GM18499 (cell line): ENCODE data around the gene REEP1.
"Not testable (repeated sequence)": the region's sequence is repeated elsewhere in the genome, so short reads cannot be mapped to it uniquely, and the experiment has no call there.

Experiments
- ATAC-seq: cut with Tn5 transposase; IDR thresholded peaks from one replicate; pipeline ENCODE4 v1.9.1; 2021; ENCODE audit warnings: moderate number of reproducible peaks; ENCODE audit not compliant: insufficient read depth, unreplicated experiment

REEP1 gene

DNA sequence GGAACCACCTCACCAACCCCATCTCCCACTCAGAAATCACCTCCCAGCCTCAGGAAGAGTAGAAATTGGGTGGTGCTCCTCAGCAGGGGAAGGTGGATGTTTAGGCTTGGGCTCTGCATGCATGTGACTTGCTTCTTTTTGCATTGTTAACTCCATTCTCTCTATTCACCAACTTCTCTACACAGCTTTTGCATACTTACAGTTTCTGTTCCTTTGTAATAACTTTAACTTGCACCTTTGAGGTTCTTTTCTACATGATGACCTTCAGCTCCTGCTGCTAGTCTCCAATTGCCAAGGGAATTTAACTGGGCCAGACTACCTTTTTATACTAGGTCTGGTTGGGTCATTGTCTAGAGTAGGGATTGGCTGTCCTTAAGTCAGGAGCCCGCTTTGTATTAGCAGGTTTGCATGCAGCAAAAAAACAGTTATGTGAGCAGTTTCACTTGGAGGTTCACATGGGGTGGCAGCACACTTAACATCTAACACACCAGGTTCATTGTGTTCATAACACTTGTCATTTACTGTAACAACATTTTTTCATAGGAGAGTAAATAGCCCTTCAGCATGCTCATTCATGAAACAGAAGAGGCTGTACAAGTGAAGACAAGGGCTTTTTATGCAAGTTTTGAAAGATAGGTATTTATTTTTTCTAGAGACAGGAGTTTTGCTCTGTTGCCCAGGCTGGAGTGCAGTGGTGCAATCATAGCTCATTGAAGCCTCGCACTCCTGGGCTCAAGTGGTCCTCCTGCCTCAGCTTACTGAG is 126.2 kb downstream of the REEP1 start:
- no peak for ATAC-seq

DNA sequence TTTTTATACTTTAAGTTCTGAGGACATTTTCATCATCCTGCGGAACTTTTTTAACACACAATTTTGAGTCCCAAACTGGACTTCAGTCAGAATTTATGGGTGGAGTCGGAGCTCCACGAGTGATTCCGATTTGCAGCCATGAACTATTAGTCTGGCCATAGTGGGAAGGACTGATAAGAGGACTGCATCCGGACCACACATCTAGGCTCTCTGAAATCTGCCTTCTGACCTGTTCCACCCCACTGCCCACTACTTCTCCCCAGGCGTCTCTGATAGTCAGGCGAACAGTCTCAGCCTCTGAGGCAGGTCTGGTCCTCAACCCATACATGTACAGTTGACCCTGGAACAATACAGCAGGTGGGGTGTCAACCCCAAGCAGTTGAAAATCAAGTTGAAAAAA is 133.0 kb downstream of the REEP1 start:
- ATAC-seq, result no peak

- no peak for ATAC-seq
Measured at GRCh38 chr2:86203614-86204013, 133.8 kb downstream of the REEP1 start.

DNA sequence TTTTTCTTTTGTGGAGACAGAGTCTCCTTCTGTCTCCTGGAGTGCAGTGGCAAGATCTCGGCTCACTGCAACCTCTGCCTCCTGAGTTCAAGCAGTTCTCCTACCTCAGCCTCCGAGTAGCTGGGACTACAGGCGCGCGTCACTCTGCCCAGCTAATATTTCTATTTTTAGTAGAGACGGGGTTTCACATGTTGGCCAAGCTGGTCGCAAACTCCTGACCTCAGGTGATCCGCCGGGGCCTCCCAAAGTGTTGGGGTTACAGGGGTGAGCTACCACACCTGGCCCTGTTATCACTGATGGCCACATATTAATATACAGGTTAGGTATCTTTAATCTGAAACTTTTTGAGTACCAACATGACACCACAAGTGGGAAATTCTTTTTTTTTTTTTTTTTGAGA is 134.7 kb downstream of the REEP1 start:
- no peak for ATAC-seq

GRCh38 chr2:86202336-86202692 is 135.1 kb downstream of the REEP1 start:
- ATAC-seq, result no peak

DNA sequence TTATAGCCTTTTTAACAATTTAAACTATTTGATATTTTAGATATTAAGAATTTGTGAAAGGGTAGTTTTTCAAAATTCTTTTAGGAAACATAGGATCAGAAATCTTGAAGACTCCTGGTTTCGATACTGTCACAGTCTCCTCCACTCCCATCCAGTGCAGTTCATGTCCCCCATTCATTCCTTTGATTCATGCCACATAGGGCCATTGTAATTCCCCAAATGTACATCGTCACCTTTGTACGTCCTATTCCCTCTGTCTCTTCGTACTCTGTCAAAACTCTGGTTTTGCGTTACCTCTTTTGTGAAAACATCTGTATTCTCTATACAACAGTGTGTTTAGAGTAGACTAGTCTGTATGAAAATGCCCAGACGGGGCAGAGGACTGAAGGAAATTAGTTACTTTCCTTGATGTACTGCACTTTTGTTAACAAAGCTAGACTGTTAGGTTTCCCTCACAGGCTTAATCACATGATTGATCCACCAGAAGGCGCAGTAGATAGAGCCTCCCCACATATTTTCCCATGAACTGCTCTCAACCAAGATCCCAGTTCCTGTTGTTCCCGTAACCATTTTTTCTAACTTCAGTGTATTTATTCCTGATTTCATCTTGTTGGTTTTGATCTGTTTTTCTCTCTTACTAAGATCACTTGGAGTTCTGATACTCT is 135.6 kb downstream of the REEP1 start:
- ATAC-seq, result no peak

GRCh38 chr2:86200564-86200963 is 136.9 kb downstream of the REEP1 start:
- ATAC-seq, result not testable (repeated sequence)

- no peak for ATAC-seq
Measured at GRCh38 chr2:86199834-86200177, 137.6 kb downstream of the REEP1 start.

- no peak for ATAC-seq
Measured at GRCh38 chr2:86195808-86196387, 141.5 kb downstream of the REEP1 start.

DNA sequence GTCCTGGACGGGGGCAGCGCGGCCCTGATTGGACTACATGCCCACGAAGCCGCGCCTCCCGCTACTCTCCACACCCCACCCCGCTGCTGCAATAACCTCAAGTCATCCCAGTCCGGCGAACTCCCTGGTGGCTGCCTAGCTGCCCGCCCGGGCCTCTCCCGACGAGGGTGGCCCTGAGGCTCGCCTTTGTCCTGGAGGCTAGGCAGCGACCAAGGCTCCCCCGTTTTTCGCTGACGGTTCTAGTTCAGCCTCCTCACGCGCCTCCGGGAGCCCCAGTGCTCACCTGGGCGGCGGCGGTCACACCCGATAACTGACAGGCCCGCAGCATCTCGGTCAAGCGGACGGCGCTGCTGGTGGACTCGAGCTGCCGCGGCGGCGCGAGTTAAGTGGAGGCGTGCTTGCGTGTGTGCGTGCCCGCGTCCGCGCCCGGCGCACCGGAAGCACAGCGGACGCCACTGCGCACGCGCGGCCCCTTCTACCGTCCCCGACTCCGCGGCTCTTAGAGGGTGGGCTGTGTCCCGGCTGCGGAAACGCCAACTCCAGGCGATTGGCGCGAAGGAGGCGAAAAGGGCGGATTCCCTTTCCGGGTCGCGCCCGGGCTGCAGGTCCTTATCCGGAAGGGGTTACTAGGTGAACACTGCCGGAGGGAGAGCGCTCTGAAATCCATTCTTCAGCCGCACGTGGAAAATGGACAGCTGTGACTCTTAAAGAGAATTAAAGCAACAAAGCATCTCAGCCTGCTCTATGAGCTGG is 142.2 kb downstream of the REEP1 start, which contains the start of gene IMMT:
Gene IMMT, minus strand, starts transcription at position 408 of the 753 bp plus-strand sequence. Its CDS starts 80 bp downstream, at position 328.
- peak; percentile 59 for ATAC-seq

GRCh38 chr2:86194751-86195054 is 142.7 kb downstream of the REEP1 start:
- no peak for ATAC-seq

- no peak for ATAC-seq
Measured at GRCh38 chr2:86193901-86194567, 143.4 kb downstream of the REEP1 start.

DNA sequence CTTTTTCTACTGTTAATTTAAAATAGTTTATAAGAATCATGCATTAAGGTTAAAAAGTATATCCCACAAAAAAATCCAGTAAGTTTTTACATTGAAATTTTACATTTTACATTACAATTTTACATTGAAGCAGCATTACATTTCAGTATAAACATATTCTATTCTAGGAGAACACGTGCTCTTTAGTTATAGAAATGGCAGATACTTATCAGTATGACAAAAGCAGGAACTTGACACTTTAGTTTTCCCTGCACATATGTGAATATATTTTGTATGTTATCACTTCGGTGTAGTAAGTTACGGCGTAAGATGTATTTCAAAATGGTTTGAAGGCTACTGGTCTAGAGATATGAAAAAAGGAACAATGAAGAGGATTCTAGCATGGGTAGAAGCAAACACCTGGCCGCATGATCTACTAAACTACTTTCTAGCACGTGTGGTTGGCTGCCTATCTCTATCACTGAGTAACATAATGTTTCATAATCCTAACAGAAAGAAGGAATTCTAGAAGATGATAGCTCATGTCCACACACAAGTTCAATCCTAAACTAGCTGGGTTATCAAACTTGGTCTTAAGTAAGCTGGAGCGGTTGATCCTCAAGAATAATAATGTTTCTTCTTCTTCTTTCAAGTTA is 147.5 kb downstream of the REEP1 start:
- ATAC-seq, result no peak

DNA sequence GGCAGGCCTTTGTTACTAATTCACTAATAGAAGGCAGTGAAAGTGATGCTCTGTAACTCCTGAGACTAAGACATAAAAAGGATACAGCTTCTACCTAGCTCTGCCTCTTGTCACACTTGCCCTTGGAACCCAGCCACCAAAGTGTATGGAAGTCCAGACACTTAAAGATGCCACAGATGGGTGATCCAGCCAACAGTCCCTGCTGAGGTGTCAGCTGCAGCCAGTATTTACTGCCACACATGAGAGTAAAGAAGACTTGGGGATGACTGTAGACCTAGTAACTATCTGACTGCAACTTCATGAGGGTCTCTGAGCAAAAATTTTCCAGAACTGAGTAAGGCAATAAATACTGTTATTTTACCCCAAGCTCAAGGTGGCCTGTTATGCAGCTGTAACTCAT is 151.0 kb downstream of the REEP1 start:
- ATAC-seq, result no peak

- ATAC-seq, result no peak
Measured at GRCh38 chr2:86185517-86186212, 151.8 kb downstream of the REEP1 start.

DNA sequence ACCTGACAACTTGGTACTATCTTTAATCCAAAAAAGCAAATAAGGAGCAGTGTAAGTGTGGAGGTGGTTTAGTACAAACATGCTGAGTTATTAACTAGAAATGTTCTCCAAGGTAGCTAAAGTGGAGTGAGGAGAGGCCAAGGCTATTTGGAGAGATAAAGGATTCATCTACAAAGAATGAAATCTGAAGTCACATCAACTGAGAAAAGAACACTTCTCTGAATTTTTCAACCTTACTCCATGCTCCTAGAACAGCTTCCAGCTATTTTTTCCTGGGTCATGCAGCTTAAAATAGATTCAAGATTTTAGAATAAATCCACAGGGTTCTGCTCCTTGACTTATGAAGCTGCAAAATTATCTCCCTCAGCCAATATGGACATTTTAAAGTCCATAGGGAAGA is 160.8 kb downstream of the REEP1 start:
- ATAC-seq, result no peak

DNA sequence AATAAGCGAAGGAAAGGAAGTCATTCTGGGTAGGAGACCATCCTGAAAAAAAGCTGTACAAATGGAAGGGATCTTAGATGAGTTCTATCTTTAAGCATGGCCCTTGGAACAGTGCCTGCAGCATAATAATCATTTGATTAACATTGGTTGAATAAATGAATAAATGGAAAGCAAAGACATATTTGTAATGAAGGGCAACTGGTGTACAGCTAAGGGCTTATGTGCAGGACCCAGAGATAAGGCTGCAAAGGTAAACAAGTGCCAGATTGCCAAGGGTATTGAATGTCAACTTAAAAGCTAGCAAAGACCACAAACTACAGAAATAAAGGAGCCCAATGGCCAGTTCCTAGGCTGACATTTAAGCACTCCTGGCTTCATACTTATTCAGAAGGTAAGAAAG is 161.6 kb downstream of the REEP1 start:
- ATAC-seq, result no peak

GRCh38 chr2:86174445-86174844 is 163.0 kb downstream of the REEP1 start:
- ATAC-seq, result no peak

- ATAC-seq, result no peak
Measured at GRCh38 chr2:86172610-86173009, 164.8 kb downstream of the REEP1 start.

GRCh38 chr2:86171295-86171694 is 166.1 kb downstream of the REEP1 start:
- ATAC-seq, result no peak
